Measurements from ENCODE around the gene DCAF8. TPM values are rescaled to one million over a fixed set of nuclear protein-coding genes. Genes with fewer than 3 reads are reported as not detected.

The DCAF8 gene
- total RNA-seq, 1 donor from 2014 or later, result 287 TPM

DNA sequence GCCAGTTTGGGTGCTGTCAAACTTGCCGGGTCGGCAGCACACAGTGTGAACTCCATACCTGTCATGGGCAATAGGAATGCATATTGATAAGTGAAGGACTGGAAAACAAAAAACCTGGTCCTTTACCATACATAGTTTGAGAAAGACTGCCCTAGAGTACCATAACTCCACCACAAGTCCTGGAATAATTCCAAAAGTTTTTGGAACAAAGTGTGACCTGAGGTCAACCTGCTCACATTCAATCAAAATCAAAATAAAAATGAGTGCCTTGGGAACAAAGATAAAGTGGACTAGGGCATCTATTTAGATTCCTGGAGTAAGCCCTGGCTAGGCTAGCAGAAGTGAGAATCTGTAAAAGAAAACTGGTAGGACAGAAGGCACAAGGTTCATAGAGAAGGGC is 15.0 kb upstream of the DCAF8 start:
- no peak for DNase-seq (ENCODE audit: low spot score in 2 of 2, unreplicated experiment in 2 of 2)
- Mint-ChIP-seq H3K27me3 (ENCODE audit: low read depth) (no peaks in the 10 kb centered on the region), H3K4me3 (no peak overlapping the region), H3K27ac (no peak overlapping the region), H3K4me1 (no peaks in the 10 kb centered on the region), H3K36me3 (peaks cover 22% of the 10 kb centered on the region), H3K9me3 (no peaks in the 10 kb centered on the region)
- TF ChIP-seq, protein P1, sequence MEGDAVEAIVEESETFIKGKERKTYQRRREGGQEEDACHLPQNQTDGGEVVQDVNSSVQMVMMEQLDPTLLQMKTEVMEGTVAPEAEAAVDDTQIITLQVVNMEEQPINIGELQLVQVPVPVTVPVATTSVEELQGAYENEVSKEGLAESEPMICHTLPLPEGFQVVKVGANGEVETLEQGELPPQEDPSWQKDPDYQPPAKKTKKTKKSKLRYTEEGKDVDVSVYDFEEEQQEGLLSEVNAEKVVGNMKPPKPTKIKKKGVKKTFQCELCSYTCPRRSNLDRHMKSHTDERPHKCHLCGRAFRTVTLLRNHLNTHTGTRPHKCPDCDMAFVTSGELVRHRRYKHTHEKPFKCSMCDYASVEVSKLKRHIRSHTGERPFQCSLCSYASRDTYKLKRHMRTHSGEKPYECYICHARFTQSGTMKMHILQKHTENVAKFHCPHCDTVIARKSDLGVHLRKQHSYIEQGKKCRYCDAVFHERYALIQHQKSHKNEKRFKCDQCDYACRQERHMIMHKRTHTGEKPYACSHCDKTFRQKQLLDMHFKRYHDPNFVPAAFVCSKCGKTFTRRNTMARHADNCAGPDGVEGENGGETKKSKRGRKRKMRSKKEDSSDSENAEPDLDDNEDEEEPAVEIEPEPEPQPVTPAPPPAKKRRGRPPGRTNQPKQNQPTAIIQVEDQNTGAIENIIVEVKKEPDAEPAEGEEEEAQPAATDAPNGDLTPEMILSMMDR (IDR thresholded peaks at IDR 0.05; ENCODE audit: unreplicated experiment), result no peak

- DNase-seq (ENCODE audit: low spot score in 2 of 2, unreplicated experiment in 2 of 2), result no peak
- Mint-ChIP-seq H3K9me3 (no peaks in the 10 kb centered on the region), H3K36me3 (no peaks in the 10 kb centered on the region)
These were observed 8.7 kb upstream of the DCAF8 start for GRCh38 chr1:160271025-160271424.

GRCh38 chr1:160267284-160267991 is 5.1 kb upstream of the DCAF8 start:
- Mint-ChIP-seq H3K4me1 (peaks cover 8% of the 10 kb centered on the region), H3K9me3 (no peaks in the 10 kb centered on the region), H3K27ac (no peak overlapping the region), H3K36me3 (no peaks in the 10 kb centered on the region), H3K27me3 (ENCODE audit: low read depth) (peaks cover 35% of the 10 kb centered on the region), H3K4me3 (no peak overlapping the region)
- no peak for DNase-seq (ENCODE audit: low spot score in 2 of 2, unreplicated experiment in 2 of 2)
- TF ChIP-seq, protein P1 (IDR thresholded peaks at IDR 0.05; ENCODE audit: unreplicated experiment), result no peak

More at GRCh38 chr1:160271025-160271424, 8.7 kb upstream of the DCAF8 start:
- H3K27me3 Mint-ChIP-seq (ENCODE audit: low read depth), result peaks cover 24% of the 10 kb centered on the region
- H3K27ac Mint-ChIP-seq, result no peak overlapping the region
- TF ChIP-seq, protein P1 (IDR thresholded peaks at IDR 0.05; ENCODE audit: unreplicated experiment), result no peak
- H3K4me1 Mint-ChIP-seq, result no peaks in the 10 kb centered on the region
- H3K4me3 Mint-ChIP-seq, result no peak overlapping the region

GRCh38 chr1:160264795-160265307 is 2.5 kb upstream of the DCAF8 start:
- no peaks in the 10 kb centered on the region for H3K36me3 Mint-ChIP-seq

DNA sequence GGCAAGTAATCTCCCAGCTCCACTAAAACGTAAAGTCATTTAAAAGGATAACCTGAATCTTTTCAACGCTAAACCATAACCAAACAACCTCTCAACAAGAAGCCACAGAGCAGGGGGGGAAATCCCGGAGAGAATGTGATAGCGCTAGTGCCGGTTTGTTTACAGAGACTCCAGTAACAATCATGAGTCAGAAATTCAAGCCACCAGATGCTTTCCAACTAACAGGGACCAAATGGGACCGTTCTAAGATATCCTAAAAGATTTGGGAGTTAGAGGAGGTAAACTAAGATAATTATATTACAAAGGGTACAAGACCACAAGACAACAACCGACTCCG is 825 bp downstream of the DCAF8 start:
- Mint-ChIP-seq H3K36me3 (peaks cover 5% of the 10 kb centered on the region), H3K27me3 (ENCODE audit: low read depth) (peaks cover 14% of the 10 kb centered on the region), H3K4me1 (peaks cover 52% of the 10 kb centered on the region), H3K9me3 (no peaks in the 10 kb centered on the region), H3K4me3 (peak overlapping the region; percentile 99), H3K27ac (peak overlapping the region; percentile 100)
- no peak for DNase-seq (ENCODE audit: low spot score in 2 of 2, unreplicated experiment in 2 of 2)
- TF ChIP-seq, protein P1 (IDR thresholded peaks at IDR 0.05; ENCODE audit: unreplicated experiment), result no peak

More at GRCh38 chr1:160264795-160265307, 2.5 kb upstream of the DCAF8 start:
- DNase-seq (ENCODE audit: low spot score in 2 of 2, unreplicated experiment in 2 of 2), result no peak
- TF ChIP-seq, protein P1 (IDR thresholded peaks at IDR 0.05; ENCODE audit: unreplicated experiment), result no peak
- Mint-ChIP-seq H3K4me1 (peaks cover 24% of the 10 kb centered on the region), H3K27me3 (ENCODE audit: low read depth) (peaks cover 35% of the 10 kb centered on the region), H3K9me3 (no peaks in the 10 kb centered on the region), H3K4me3 (no peak overlapping the region), H3K27ac (no peak overlapping the region)

Data from mesothelial cell of epicardium (in vitro differentiated cells).